Mesendoderm (in vitro differentiated cells): ENCODE data around the gene SAT1.
"Not testable (repeated sequence)": the region's sequence is repeated elsewhere in the genome, so short reads cannot be mapped to it uniquely, and the experiment has no call there.

Experiments used
- DNase-seq: peaks from one replicate; pipeline ENCODE4 v3.0.0; 2013
- H2AK5ac ChIP-seq: 2 replicates; pipeline ENCODE4 v1.6.1; 2013; ENCODE audit warnings: low read length, inconsistent platforms
- H2BK120ac ChIP-seq: 2 replicates; pipeline ENCODE4 v1.6.1; 2013; ENCODE audit warnings: low read depth, mild to moderate bottlenecking, low read length, moderate library complexity, mixed read lengths
- H2BK15ac ChIP-seq: replicated peaks from 2 replicates; pipeline ENCODE4 v1.6.1; 2013; ENCODE audit warnings: low read depth, mild to moderate bottlenecking, moderate library complexity
- H2BK5ac ChIP-seq: 2 replicates; pipeline ENCODE4 v1.6.1; 2013; ENCODE audit warnings: low read length, inconsistent platforms
- H3K18ac ChIP-seq: 2 replicates; pipeline ENCODE4 v1.6.1; 2013; ENCODE audit warnings: mild to moderate bottlenecking, low read length, mixed read lengths
- H3K23ac ChIP-seq: one replicate; pipeline ENCODE4 v1.6.1; 2013; ENCODE audit warnings: low read length
- H3K27ac ChIP-seq: 2 replicates; pipeline ENCODE4 v1.5.1; 2013; ENCODE audit warnings: low read depth, mild to moderate bottlenecking, inconsistent platforms, low read length, moderate library complexity
- H3K27me3 ChIP-seq: 2 replicates; pipeline ENCODE4 v1.6.1; 2013; ENCODE audit warnings: low read length, control low read depth, mild to moderate bottlenecking, inconsistent platforms; ENCODE audit not compliant: insufficient read depth, poor library complexity
- H3K36me3 ChIP-seq: 2 replicates; pipeline ENCODE4 v1.6.1; 2013; ENCODE audit warnings: low read length, inconsistent platforms; ENCODE audit not compliant: control insufficient read depth, insufficient read depth
- H3K4ac ChIP-seq: one replicate; pipeline ENCODE4 v1.6.1; 2013; ENCODE audit warnings: low read depth, mild to moderate bottlenecking, low read length, moderate library complexity
- H3K4me1 ChIP-seq: 2 replicates; pipeline ENCODE4 v1.6.1; 2013; ENCODE audit warnings: low read depth, low read length, inconsistent platforms; ENCODE audit not compliant: control insufficient read depth
- H3K4me2 ChIP-seq: 2 replicates; pipeline ENCODE4 v1.6.1; 2013; ENCODE audit warnings: low read length
- H3K4me3 ChIP-seq: 2 replicates; pipeline ENCODE4 v1.5.1; 2013; ENCODE audit warnings: mild to moderate bottlenecking, low read length
- H3K56ac ChIP-seq: one replicate; pipeline ENCODE4 v1.6.1; 2013; ENCODE audit warnings: low read length
- H3K79me1 ChIP-seq: 2 replicates; pipeline ENCODE4 v1.6.1; 2013; ENCODE audit warnings: low read length, inconsistent platforms
- H3K79me2 ChIP-seq: 2 replicates; pipeline ENCODE4 v1.6.1; 2013; ENCODE audit warnings: mild to moderate bottlenecking, low read length; ENCODE audit not compliant: control insufficient read depth, insufficient read depth
- H3K9ac ChIP-seq: 2 replicates; pipeline ENCODE4 v1.6.1; 2013; ENCODE audit warnings: low read length, inconsistent platforms
- H4K5ac ChIP-seq: one replicate; pipeline ENCODE4 v1.6.1; 2013; ENCODE audit warnings: low read length
- H4K8ac ChIP-seq: one replicate; pipeline ENCODE4 v1.6.1; 2013; ENCODE audit warnings: low read depth, mild to moderate bottlenecking, control low read depth, low read length, moderate library complexity
- WGBS: extraction: QIAGEN DNeasy Blood & Tissue Kit; methylation state at CpG from one replicate; pipeline ENCODE4 v1.1.7; 2013; ENCODE audit warnings: low lambda C conversion rate, missing lambda C conversion rate; ENCODE audit not compliant: insufficient coverage; ENCODE audit errors: extremely low coverage; 5-methylcytosine and 5-hydroxymethylcytosine counted together

The SAT1 gene

GRCh38 chrX:23766650-23767551 is 16.1 kb upstream of the SAT1 start:
- Histone ChIP-seq H3K4me1 (no peaks in the 10 kb centered on the region), H3K18ac (no peak overlapping the region), H3K23ac (no peak overlapping the region), H3K27ac (no peak overlapping the region), H4K5ac (no peak overlapping the region), H3K79me1 (no peaks in the 10 kb centered on the region), H2BK5ac (no peak overlapping the region), H3K79me2 (no peaks in the 10 kb centered on the region), H2BK120ac (no peak overlapping the region), H2BK15ac (no peak overlapping the region), H3K56ac (no peak overlapping the region), H3K4ac (no peak overlapping the region), H2AK5ac (no peak overlapping the region), H3K36me3 (no peaks in the 10 kb centered on the region), H3K4me2 (no peak overlapping the region), H3K4me3 (no peak overlapping the region), H3K27me3 (no peaks in the 10 kb centered on the region), H4K8ac (no peak overlapping the region), H3K9ac (no peak overlapping the region)
- WGBS: no CpG with 5 or more reads among the region's 28 CpGs
- DNase-seq: no peak

- H3K27me3 ChIP-seq: no peaks in the 10 kb centered on the region
- H3K4ac ChIP-seq: no peak overlapping the region
- no peak overlapping the region for H2AK5ac ChIP-seq
- H3K23ac ChIP-seq: no peak overlapping the region
- H2BK120ac ChIP-seq: no peak overlapping the region
- no peak for DNase-seq
- no peak overlapping the region for H3K9ac ChIP-seq
- no peak overlapping the region for H2BK5ac ChIP-seq
- H3K4me2 ChIP-seq: no peak overlapping the region
- no peaks in the 10 kb centered on the region for H3K4me1 ChIP-seq
- no peak overlapping the region for H4K8ac ChIP-seq
- no peaks in the 10 kb centered on the region for H3K79me2 ChIP-seq
- H3K4me3 ChIP-seq: no peak overlapping the region
- H3K79me1 ChIP-seq: no peaks in the 10 kb centered on the region
- H2BK15ac ChIP-seq: no peak overlapping the region
- H3K18ac ChIP-seq: no peak overlapping the region
- H4K5ac ChIP-seq: no peak overlapping the region
- no peak overlapping the region for H3K56ac ChIP-seq
- no CpG with 5 or more reads among the region's 2 CpGs for whole genome bisulfite sequencing
- no peaks in the 10 kb centered on the region for H3K36me3 ChIP-seq
- no peak overlapping the region for H3K27ac ChIP-seq
Measured at GRCh38 chrX:23770142-23770541, 12.8 kb upstream of the SAT1 start.

- not testable (repeated sequence) for H3K4me3 ChIP-seq, H3K18ac ChIP-seq, H2AK5ac ChIP-seq, H3K9ac ChIP-seq, H3K4me1 ChIP-seq, H3K56ac ChIP-seq, H3K27me3 ChIP-seq, DNase-seq, H2BK120ac ChIP-seq, H3K79me1 ChIP-seq, H3K23ac ChIP-seq, H3K79me2 ChIP-seq, H3K36me3 ChIP-seq, H4K8ac ChIP-seq, H3K4me2 ChIP-seq, H3K4ac ChIP-seq, H4K5ac ChIP-seq, H2BK15ac ChIP-seq, H3K27ac ChIP-seq, H2BK5ac ChIP-seq
- WGBS: no CpG with 5 or more reads among the region's 7 CpGs
Measured at GRCh38 chrX:23771086-23771485, 11.9 kb upstream of the SAT1 start.

- H3K4me1 ChIP-seq: no peaks in the 10 kb centered on the region
- no peak overlapping the region for H4K8ac ChIP-seq
- no peak overlapping the region for H2BK5ac ChIP-seq
- H3K9ac ChIP-seq: no peak overlapping the region
- H3K79me1 ChIP-seq: no peaks in the 10 kb centered on the region
- no peak overlapping the region for H3K4me3 ChIP-seq
- no peak overlapping the region for H3K27ac ChIP-seq
- H4K5ac ChIP-seq: no peak overlapping the region
- H3K23ac ChIP-seq: no peak overlapping the region
- H2BK15ac ChIP-seq: no peak overlapping the region
- no peak overlapping the region for H3K18ac ChIP-seq
- DNase-seq: no peak
- H2AK5ac ChIP-seq: no peak overlapping the region
- H3K4ac ChIP-seq: no peak overlapping the region
- no peak overlapping the region for H2BK120ac ChIP-seq
- H3K4me2 ChIP-seq: no peak overlapping the region
- H3K79me2 ChIP-seq: no peaks in the 10 kb centered on the region
- no peaks in the 10 kb centered on the region for H3K27me3 ChIP-seq
- H3K36me3 ChIP-seq: no peaks in the 10 kb centered on the region
- H3K56ac ChIP-seq: no peak overlapping the region
- no CpG with 5 or more reads among the region's 3 CpGs for WGBS
Measured at GRCh38 chrX:23773601-23774175, 9.3 kb upstream of the SAT1 start.

GRCh38 chrX:23776363-23776762 is 6.6 kb upstream of the SAT1 start:
- H3K79me2 ChIP-seq: no peaks in the 10 kb centered on the region
- no peak overlapping the region for H3K27ac ChIP-seq
- no peak overlapping the region for H3K9ac ChIP-seq
- no peak overlapping the region for H3K23ac ChIP-seq
- H3K79me1 ChIP-seq: no peaks in the 10 kb centered on the region
- DNase-seq: no peak
- H3K56ac ChIP-seq: no peak overlapping the region
- no peak overlapping the region for H3K4ac ChIP-seq
- no peak overlapping the region for H4K8ac ChIP-seq
- H3K4me2 ChIP-seq: no peak overlapping the region
- H3K4me1 ChIP-seq: no peaks in the 10 kb centered on the region
- H2BK15ac ChIP-seq: no peak overlapping the region
- no peak overlapping the region for H2BK5ac ChIP-seq
- H3K4me3 ChIP-seq: no peak overlapping the region
- H2BK120ac ChIP-seq: no peak overlapping the region
- H4K5ac ChIP-seq: no peak overlapping the region
- no peaks in the 10 kb centered on the region for H3K27me3 ChIP-seq
- H2AK5ac ChIP-seq: no peak overlapping the region
- no CpG with 5 or more reads among the region's 3 CpGs for WGBS
- H3K36me3 ChIP-seq: no peaks in the 10 kb centered on the region
- no peak overlapping the region for H3K18ac ChIP-seq
